Measurements from ENCODE around the gene SPATA32.
A peak's percentile ranks its signal among the peaks of the same experiment; 100 is the strongest.

SPATA32 gene

GRCh38 chr17:45246338-45246737, 15.6 kb downstream of the SPATA32 start:
- no peak for DNase-seq

DNA sequence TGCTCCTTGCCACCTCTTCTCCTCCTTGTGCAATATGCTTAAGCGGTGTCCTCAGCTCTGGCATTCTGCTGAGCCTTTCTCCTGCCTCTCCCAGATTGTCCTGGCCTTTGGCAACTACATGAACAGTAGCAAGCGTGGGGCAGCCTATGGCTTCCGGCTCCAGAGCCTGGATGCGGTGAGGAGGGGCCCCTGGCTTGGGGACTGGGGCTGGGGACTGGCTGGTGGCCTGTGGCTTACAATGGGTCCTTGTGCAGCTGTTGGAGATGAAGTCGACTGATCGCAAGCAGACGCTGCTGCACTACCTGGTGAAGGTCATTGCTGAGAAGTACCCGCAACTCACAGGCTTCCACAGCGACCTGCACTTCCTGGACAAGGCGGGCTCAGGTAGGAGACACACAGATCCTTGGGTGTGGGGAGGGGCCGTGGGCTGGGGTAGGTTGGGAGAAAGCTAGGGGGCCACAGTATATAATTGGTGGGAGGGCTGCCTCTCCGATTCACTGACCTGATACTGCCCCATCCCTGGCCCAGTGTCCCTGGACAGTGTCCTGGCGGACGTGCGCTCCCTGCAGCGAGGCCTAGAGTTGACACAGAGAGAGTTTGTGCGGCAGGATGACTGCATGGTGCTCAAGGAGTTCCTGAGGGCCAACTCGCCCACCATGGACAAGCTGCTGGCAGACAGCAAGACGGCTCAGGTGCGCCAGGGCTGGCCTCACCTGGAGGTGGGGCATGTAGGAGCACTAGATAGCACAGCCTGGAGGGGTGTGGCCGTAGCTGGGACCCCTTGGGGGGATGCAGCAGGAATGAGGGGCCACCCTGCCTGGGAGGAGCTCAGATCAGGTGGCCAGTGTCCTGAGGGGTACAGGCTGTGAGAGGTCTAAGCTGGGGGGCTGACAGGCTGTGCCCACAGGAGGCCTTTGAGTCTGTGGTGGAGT, 16.9 kb downstream of the SPATA32 start:
- DNase-seq, result no peak

GRCh38 chr17:45243750-45244149, 18.1 kb downstream of the SPATA32 start:
- DNase-seq, result no peak

- DNase-seq, result no peak
These were observed 19.9 kb downstream of the SPATA32 start for GRCh38 chr17:45242029-45242414.

GRCh38 chr17:45241328-45242028, 20.4 kb downstream of the SPATA32 start:
- DNase-seq, result no peak

GRCh38 chr17:45240905-45241327, 21.0 kb downstream of the SPATA32 start:
- no peak for DNase-seq

DNA sequence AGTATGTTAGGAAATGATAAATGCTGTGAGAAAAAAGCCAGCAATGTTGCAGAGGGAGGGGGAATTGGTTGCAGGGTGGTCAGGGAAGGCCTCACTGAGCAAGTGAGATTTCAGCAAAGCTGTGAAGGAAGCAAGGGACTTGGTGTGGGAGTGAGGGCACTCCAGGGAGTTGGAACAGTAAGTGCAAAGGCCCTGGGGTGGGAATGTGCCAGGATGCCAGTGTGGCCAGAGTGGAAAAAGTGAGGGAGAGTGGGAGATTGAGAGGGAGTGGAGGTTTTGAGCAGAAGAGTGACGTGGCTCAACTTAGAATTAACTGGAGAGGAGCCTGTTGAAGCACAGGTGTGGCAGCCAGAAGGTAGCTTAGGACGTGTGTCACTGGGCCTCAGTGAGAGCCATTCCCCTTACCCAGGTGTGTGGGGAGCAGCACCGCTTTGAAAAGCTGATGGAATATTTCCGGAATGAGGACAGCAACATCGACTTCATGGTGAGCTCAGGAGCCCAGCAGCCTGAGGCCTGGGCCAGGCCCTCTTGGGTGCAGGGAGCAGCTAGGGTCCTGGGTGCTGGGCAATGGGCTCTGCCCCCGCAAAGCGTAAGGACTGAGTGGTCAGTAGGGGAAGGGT, 23.6 kb downstream of the SPATA32 start:
- no peak for DNase-seq

DNA sequence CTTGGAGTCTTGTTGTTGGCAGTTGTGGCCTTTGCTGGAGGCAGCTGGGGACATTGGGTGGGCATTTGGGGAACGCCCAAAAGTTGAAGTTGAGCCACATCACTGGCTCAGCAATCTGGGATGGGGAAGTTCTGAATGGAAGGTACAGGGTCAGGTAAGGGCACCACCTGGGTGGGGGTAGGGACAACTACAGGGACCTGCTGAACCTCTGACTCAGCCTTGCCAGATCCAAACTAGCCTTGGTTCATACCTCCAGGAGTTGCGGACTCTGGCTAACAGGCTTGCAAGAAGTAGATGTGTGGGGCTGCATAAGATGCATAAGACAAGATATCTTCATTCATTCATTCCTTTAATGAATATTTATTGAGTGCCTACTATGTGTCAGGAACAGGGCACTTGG, 24.2 kb downstream of the SPATA32 start:
- no peak for DNase-seq

DNA sequence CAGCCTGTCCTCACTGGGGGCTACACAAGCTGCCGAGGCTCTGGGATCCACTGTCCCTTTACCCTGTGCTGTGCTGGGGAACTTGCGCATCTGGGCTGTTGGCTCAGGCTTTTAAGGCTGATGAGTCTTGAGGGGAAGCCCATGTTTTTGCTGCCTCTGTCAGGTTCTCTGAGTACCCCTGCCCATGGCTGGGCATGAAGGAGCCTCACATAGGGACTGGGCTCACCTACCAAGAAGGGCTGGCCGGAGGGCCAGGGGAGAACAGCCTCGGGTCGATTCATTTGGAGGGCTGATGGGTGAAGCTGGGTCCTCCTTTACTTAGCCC, 25.6 kb downstream of the SPATA32 start:
- no peak for DNase-seq

GRCh38 chr17:45235416-45236281, 26.2 kb downstream of the SPATA32 start:
- DNase-seq, result peak; percentile 90

GRCh38 chr17:45234641-45235415, 27.1 kb downstream of the SPATA32 start:
- peak; percentile 60 for DNase-seq

- DNase-seq, result no peak
These were observed 28.4 kb downstream of the SPATA32 start for GRCh38 chr17:45233423-45233924.

- DNase-seq, result no peak
These were observed 29.1 kb downstream of the SPATA32 start for GRCh38 chr17:45232514-45233422.

DNA sequence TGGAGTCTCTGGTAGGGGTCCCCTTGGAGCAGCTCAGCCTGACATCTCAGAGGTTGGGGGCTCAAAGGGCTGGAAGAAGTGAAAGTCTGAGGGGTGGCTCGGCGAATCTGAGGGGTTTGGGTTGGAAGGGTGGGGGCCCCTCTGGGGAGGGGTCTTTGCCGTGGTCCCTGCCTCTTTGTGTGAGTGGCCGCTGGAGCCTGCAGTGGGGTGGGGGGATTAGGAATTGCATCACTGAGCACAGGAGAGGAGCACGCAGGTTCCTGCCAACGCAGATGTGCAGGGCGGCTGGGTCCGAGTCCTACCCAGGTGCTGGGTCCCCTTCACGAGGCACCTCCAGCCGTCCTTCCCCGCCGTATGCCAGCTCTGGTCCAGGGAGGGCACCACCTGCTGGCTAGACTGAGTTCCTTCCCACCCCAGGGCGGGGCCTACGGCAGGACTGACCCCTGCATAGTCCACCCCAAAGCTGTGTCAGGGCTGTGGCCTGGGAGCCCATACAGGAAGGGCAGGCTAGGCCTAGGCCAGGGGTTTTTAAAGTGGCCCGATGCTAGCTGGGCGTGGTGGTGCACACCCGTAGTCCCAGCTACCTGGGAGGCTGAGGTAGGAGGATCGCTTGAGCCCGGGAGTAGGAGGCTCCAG, 30.3 kb downstream of the SPATA32 start:
- DNase-seq, result peak; percentile 66

DNA sequence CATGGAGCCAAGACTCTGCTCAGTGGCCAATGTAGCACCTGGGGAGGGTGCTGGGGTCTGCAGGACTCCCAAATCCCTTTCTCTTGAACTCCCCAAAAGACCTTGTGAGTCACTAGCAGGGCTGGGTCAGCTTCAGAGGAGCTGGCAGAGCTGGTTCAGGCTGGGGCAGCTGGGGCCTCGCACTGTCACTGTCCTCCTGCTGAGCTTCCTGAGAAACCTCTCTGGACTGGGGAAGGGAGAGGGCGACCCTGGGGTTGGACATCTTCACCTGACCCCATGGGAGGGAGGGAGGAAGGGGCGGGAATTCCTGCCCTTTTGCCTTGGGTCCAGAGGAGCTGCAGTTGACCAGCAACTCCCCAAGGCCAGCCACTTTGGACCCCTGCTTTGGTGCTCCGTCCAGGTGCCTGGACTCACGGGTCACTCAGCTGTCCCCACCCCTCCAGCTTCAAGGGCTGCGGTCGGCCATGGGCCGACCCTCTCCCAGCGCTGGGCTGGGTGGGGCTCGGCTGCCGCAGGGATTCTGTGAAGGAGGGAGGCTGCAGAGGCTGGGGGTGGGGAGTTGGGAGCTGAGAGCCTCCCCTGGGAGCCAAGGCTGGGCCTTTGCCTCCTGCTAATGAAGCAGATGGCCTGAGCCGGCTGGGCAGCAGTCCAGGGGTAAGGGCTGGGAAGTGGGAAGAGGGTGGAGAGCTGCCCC, 31.0 kb downstream of the SPATA32 start:
- DNase-seq, result peak; percentile 48

- no peak for DNase-seq
These were observed 31.5 kb downstream of the SPATA32 start for GRCh38 chr17:45230410-45230786.

GRCh38 chr17:45229681-45230409, 32.0 kb downstream of the SPATA32 start:
- DNase-seq, result peak; percentile 73

DNA sequence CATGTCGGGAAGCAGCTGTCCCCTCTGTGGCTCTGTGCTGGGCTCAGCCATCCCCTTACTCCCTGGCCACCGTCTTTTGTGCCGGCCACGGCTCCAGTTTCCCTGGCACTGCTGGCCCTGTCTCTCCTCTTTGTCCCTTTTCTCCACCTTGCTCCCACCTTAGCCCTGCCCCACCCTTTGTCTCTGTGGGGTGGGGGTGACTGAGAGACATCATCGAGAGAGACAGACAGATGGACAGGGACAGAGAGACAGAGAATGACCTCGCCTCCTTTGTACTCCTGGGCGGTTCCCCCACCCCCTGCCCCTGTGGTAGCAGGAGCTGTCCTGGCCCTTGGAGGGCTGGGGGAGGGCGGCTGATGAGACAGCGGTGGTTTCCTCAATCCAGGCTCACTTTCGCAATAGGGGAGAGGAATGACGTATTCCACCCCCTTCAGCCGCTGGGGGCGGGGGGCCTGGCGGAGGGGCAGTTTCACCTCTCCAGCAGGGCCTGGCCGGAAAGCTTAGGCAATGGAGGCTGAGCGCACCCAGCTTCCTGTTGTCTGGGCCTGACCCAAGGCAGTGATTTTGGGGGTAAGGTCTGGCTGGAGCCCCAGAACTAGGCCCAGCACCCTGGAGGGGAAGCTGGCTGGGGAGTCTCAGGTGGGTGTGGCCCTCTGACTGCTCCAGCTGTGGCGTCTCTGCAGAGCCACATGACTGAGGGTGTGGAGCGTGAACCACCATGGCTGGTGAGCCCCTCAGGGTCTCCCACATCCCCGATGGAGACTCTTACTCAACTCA, 32.9 kb downstream of the SPATA32 start:
- peak; percentile 96 for DNase-seq
